ENCODE data around the gene BLACAT1.

Gene BLACAT1

GRCh38 chr1:205477759-205478247 is 22.0 kb upstream of the BLACAT1 start:
- TF ChIP-seq CTCF (conservative IDR thresholded peaks at IDR 0.05; ENCODE audit: control insufficient read depth, insufficient read depth, low read depth, low read length) = no peak
- DNase-seq (ENCODE audit: low read depth) = peak; percentile 30

GRCh38 chr1:205477121-205477758 is 21.4 kb upstream of the BLACAT1 start:
- H3K4me3 ChIP-seq (ENCODE audit: control insufficient read depth, low read depth, low read length) = no peak overlapping the region
- no peak for TF ChIP-seq CTCF (conservative IDR thresholded peaks at IDR 0.05; ENCODE audit: control insufficient read depth, insufficient read depth, low read depth, low read length)
- DNase-seq (ENCODE audit: low read depth) = no peak

More at GRCh38 chr1:205477759-205478247, 22.0 kb upstream of the BLACAT1 start:
- H3K4me3 ChIP-seq (ENCODE audit: control insufficient read depth, low read depth, low read length) = no peak overlapping the region

- no peak for DNase-seq (ENCODE audit: low read depth)
- no peak for TF ChIP-seq CTCF (conservative IDR thresholded peaks at IDR 0.05; ENCODE audit: control insufficient read depth, insufficient read depth, low read depth, low read length)
- no peak overlapping the region for H3K4me3 ChIP-seq (ENCODE audit: control insufficient read depth, low read depth, low read length)
Observed at GRCh38 chr1:205476648-205477047, 20.8 kb upstream of the BLACAT1 start.

GRCh38 chr1:205475855-205476254 is 20.0 kb upstream of the BLACAT1 start:
- TF ChIP-seq CTCF (conservative IDR thresholded peaks at IDR 0.05; ENCODE audit: control insufficient read depth, insufficient read depth, low read depth, low read length) = no peak
- H3K4me3 ChIP-seq (ENCODE audit: control insufficient read depth, low read depth, low read length) = no peak overlapping the region

GRCh38 chr1:205474571-205474970 is 18.7 kb upstream of the BLACAT1 start:
- no peak overlapping the region for H3K4me3 ChIP-seq (ENCODE audit: control insufficient read depth, low read depth, low read length)
- TF ChIP-seq CTCF (conservative IDR thresholded peaks at IDR 0.05; ENCODE audit: control insufficient read depth, insufficient read depth, low read depth, low read length) = no peak
- no peak for DNase-seq (ENCODE audit: low read depth)

More at GRCh38 chr1:205475855-205476254, 20.0 kb upstream of the BLACAT1 start:
- no peak for DNase-seq (ENCODE audit: low read depth)

GRCh38 chr1:205473966-205474365 is 18.1 kb upstream of the BLACAT1 start:
- no peak for DNase-seq (ENCODE audit: low read depth)
- no peak for TF ChIP-seq CTCF (conservative IDR thresholded peaks at IDR 0.05; ENCODE audit: control insufficient read depth, insufficient read depth, low read depth, low read length)
- H3K4me3 ChIP-seq (ENCODE audit: control insufficient read depth, low read depth, low read length) = no peak overlapping the region
